GM23338 (cell line): ENCODE results near the gene PITPNC1. TPM values are rescaled to one million over a fixed set of nuclear protein-coding genes. Genes with fewer than 3 reads are reported as not detected.

Experiments used
- ATAC-seq: fragments of 200-7000 bp; cut with Tn5 transposase; 3 replicates; pipeline ENCODE4 v1.9.1; 2020
- DNase-seq: peaks from one replicate; pipeline ENCODE4 v3.0.0-alpha.2; 2015; ENCODE audit warnings: low spot score
- H2AFZ ChIP-seq: fragments of 200-600 bp; sonication (generic); 2 replicates; pipeline ENCODE4 v1.8.0; 2016; ENCODE audit warnings: antibody characterized with exemption, mild to moderate bottlenecking, moderate library complexity
- H3F3A ChIP-seq: fragments of 200-600 bp; sonication (generic); replicated peaks from 2 replicates; pipeline ENCODE4 v1.8.0; 2017; ENCODE audit warnings: antibody characterized with exemption, mixed run types, low read depth
- H3K27ac ChIP-seq: fragments of 200-600 bp; sonication (generic); 2 replicates; pipeline ENCODE4 v1.6.1; 2016; ENCODE audit warnings: low read depth
- H3K27me3 ChIP-seq: fragments of 200-600 bp; sonication (generic); 2 replicates; pipeline ENCODE4 v1.8.0; 2016; ENCODE audit warnings: mild to moderate bottlenecking, mixed run types, moderate library complexity; ENCODE audit not compliant: insufficient read depth
- H3K36me3 ChIP-seq: fragments of 200-600 bp; sonication (generic); 2 replicates; pipeline ENCODE4 v1.8.0; 2016; ENCODE audit warnings: mild to moderate bottlenecking; ENCODE audit not compliant: insufficient read depth
- H3K4me1 ChIP-seq: fragments of 200-600 bp; sonication (generic); 2 replicates; pipeline ENCODE4 v1.8.0; 2016; ENCODE audit warnings: mild to moderate bottlenecking, moderate library complexity; ENCODE audit not compliant: insufficient read depth
- H3K4me2 ChIP-seq: fragments of 200-600 bp; sonication (generic); 2 replicates; pipeline ENCODE4 v1.7.1; 2017; ENCODE audit warnings: mixed run types
- H3K4me3 ChIP-seq: fragments of 200-600 bp; sonication (generic); 2 replicates; pipeline ENCODE4 v1.6.1; 2016; ENCODE audit warnings: mixed run types
- H3K79me2 ChIP-seq: fragments of 200-600 bp; sonication (generic); replicated peaks from 2 replicates; pipeline ENCODE4 v1.8.0; 2017; ENCODE audit warnings: mild to moderate bottlenecking; ENCODE audit not compliant: insufficient read depth
- H3K9me2 ChIP-seq: fragments of 200-600 bp; sonication (generic); 2 replicates; pipeline ENCODE4 v1.8.0; 2017; ENCODE audit not compliant: insufficient read depth
- H4K20me1 ChIP-seq: fragments of 200-600 bp; sonication (generic); replicated peaks from 2 replicates; pipeline ENCODE4 v1.8.0; 2017; ENCODE audit warnings: mild to moderate bottlenecking; ENCODE audit not compliant: insufficient read depth
- H3K27ac Mint-ChIP-seq: 2 replicates; pipeline ENCODE4 v1.8.0; 2020; ENCODE audit warnings: inconsistent platforms, mild to moderate bottlenecking, moderate library complexity, mixed read lengths
- H3K27me3 Mint-ChIP-seq: 3 replicates; pipeline ENCODE4 v1.8.0; 2022; ENCODE audit warnings: low read depth, mild to moderate bottlenecking, moderate library complexity, mixed read lengths, inconsistent platforms; ENCODE audit not compliant: insufficient read depth, poor library complexity
- H3K36me3 Mint-ChIP-seq: 3 replicates; pipeline ENCODE4 v1.8.0; 2021; ENCODE audit warnings: low read depth, mild to moderate bottlenecking, inconsistent platforms, moderate library complexity, mixed read lengths
- H3K4me1 Mint-ChIP-seq: 3 replicates; pipeline ENCODE4 v1.8.0; 2020; ENCODE audit warnings: mild to moderate bottlenecking, inconsistent platforms, mixed read lengths
- H3K4me3 Mint-ChIP-seq: 3 replicates; pipeline ENCODE4 v1.8.0; 2021; ENCODE audit warnings: moderate library complexity, mild to moderate bottlenecking, inconsistent platforms, mixed read lengths
- H3K9me3 Mint-ChIP-seq: 3 replicates; pipeline ENCODE4 v1.8.0; 2020; ENCODE audit warnings: moderate library complexity, mild to moderate bottlenecking, inconsistent platforms, mixed read lengths
- CREB1 ChIP-seq: fragments of 250-450 bp; sonication (Bioruptor Pico); IDR thresholded peaks from 2 replicates; pipeline ENCODE4 v1.5.0; 2020; ENCODE audit warnings: low read depth, mild to moderate bottlenecking, moderate library complexity
- CTCF ChIP-seq, 2 experiments: fragments of 200-600 bp in 1 of 2; sonication (generic) in 1 of 2; conservative IDR thresholded peaks; 2 replicates each; pipeline versions ENCODE4 v1.5.1 to v1.6.1; 2016 to 2017; ENCODE audit warnings: antibody characterized with exemption in 2 of 2, low read depth in 2 of 2, mild to moderate bottlenecking in 2 of 2, moderate library complexity in 1 of 2
- ETS1 ChIP-seq: IDR thresholded peaks from 2 replicates; pipeline ENCODE4 v1.6.1; 2016; ENCODE audit warnings: antibody characterized with exemption
- EZH2phosphoT487 ChIP-seq: fragments of 200-600 bp; sonication (generic); IDR thresholded peaks from one replicate; pipeline ENCODE4 v1.8.1; 2018; ENCODE audit warnings: antibody characterized with exemption; ENCODE audit not compliant: unreplicated experiment
- JUNB ChIP-seq: IDR thresholded peaks from one replicate; pipeline ENCODE4 v1.6.1; 2016; ENCODE audit warnings: antibody characterized with exemption; ENCODE audit not compliant: unreplicated experiment
- NANOG ChIP-seq: IDR thresholded peaks from 2 replicates; pipeline ENCODE4 v1.6.1; 2016; ENCODE audit warnings: antibody characterized with exemption, borderline replicate concordance
- POLR2AphosphoS5 ChIP-seq: IDR thresholded peaks from 2 replicates; pipeline ENCODE4 v1.6.1; 2016; ENCODE audit warnings: antibody characterized with exemption, low read depth
- REST ChIP-seq: IDR thresholded peaks from one replicate; pipeline ENCODE4 v1.6.1; 2018; ENCODE audit warnings: antibody characterized with exemption; ENCODE audit not compliant: unreplicated experiment
- ZNF114 ChIP-seq: fragments of 250-450 bp; sonication (Bioruptor Pico); IDR thresholded peaks from 2 replicates; pipeline ENCODE4 v1.5.0; 2020; ENCODE audit warnings: mild to moderate bottlenecking, moderate library complexity
- ZNF331 ChIP-seq: fragments of 250-450 bp; sonication (Bioruptor Pico); IDR thresholded peaks from 2 replicates; pipeline ENCODE4 v1.5.0; 2020; ENCODE audit warnings: low read depth, mild to moderate bottlenecking, moderate library complexity
- polyA plus RNA-seq: library from polyadenylated mRNA; unstranded; fragments of >200 nt; fragmentation: Nextera tagmentation; extraction: Ambion mirVana; gene quantifications from 2 replicates; pipeline ENCODE4 v1.2.1, GENCODE V29; 2016
- total RNA-seq: library from RNA; depleted of rRNA; stranded (reverse); fragments of >200 nt; shearing (Covaris generic); gene quantifications from 2 replicates; pipeline ENCODE4 v1.2.3, GENCODE V29; 2014

Gene PITPNC1
- total and polyA plus RNA-seq, 2 experiments from 2014 or later = 23.0 to 32.6 TPM

GRCh38 chr17:67511804-67512203 lies 134.7 kb downstream of the PITPNC1 start:
- no peak for ATAC-seq
- H3K27ac Mint-ChIP-seq = peak overlapping the region; percentile 9; the same call in 1 of the 2 replicates
- peaks cover 14% of the 10 kb centered on the region for H3K27me3 Mint-ChIP-seq
- H3K79me2 ChIP-seq = peaks cover 69% of the 10 kb centered on the region
- H3K9me3 Mint-ChIP-seq = peaks cover 10% of the 10 kb centered on the region
- no peaks in the 10 kb centered on the region for H3K36me3 ChIP-seq
- peaks cover 12% of the 10 kb centered on the region; the same call in 1 of the 2 replicates for H4K20me1 ChIP-seq
- peaks cover 24% of the 10 kb centered on the region for H3K4me1 ChIP-seq
- H3K27me3 ChIP-seq = no peaks in the 10 kb centered on the region
- H3K27ac ChIP-seq = 0 out of 2 replicates have a peak overlapping the region, but pooled peaks have one; percentile 22
- H3K36me3 Mint-ChIP-seq = peaks cover 16% of the 10 kb centered on the region
- peaks cover 30% of the 10 kb centered on the region for H3K4me1 Mint-ChIP-seq
- peaks cover 4% of the 10 kb centered on the region; the same call in 1 of the 2 replicates for H3K9me2 ChIP-seq
- H3F3A ChIP-seq = no peaks in the 10 kb centered on the region; the same call in 1 of the 2 replicates
- no peak overlapping the region for H2AFZ ChIP-seq
- DNase-seq = no peak
- no peak overlapping the region for H3K4me2 ChIP-seq
- no peak for TF ChIP-seq CREB1 (CRISPR knock-in tag)
- no peak for TF ChIP-seq REST
- no peak for TF ChIP-seq NANOG
- TF ChIP-seq ZNF114 = no peak
- TF ChIP-seq CTCF (conservative IDR thresholded peaks at IDR 0.05; ENCODE audit: low read depth in 2 of 2) = no peak
- TF ChIP-seq ZNF331 = no peak
- TF ChIP-seq JUNB = no peak
- no peak for TF ChIP-seq ETS1
- TF ChIP-seq POLR2AphosphoS5 = no peak
- no peak for TF ChIP-seq EZH2phosphoT487
- no peak overlapping the region for H3K4me3 Mint-ChIP-seq
- no peak overlapping the region for H3K4me3 ChIP-seq
